GM18868 (cell line): Measurements from ENCODE around the gene E2F4.

Experiments
- ATAC-seq: cut with Tn5 transposase; IDR thresholded peaks from one replicate; pipeline ENCODE4 v1.9.1; 2021; ENCODE audit warnings: mild to moderate bottlenecking, moderate library complexity; ENCODE audit not compliant: unreplicated experiment

The E2F4 gene

GRCh38 chr16:67191995-67192681 is at the start of gene E2F4:
TSS of gene E2F4 (plus strand) at chr16:67192155. CDS start at chr16:67192228, 73 bp downstream.
- peak; percentile 94 for ATAC-seq

GRCh38 chr16:67142342-67142741 is 49.6 kb upstream of the E2F4 start:
- ATAC-seq: no peak

DNA sequence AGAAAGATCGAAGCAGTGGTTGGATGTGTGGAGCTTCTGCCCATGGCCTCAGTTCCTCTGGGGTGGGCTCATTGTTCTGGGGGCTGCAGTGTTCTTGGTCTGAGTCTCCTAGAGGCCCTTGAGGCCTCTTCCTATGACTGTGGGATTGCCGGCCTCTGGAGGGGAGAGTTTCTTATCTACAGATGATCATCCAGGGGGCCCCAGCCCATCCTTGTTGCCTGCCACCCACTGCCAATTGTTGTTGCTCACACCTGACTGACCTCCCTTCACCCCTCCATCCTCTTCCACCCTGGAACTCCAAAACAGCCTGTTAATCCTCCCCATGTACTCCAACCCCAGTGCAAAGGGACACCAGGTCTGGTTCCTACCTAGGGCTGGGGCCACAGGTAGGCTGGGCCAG is 47.0 kb upstream of the E2F4 start:
- ATAC-seq: no peak

- ATAC-seq: no peak
Measured at GRCh38 chr16:67145746-67146145, 46.2 kb upstream of the E2F4 start.

DNA sequence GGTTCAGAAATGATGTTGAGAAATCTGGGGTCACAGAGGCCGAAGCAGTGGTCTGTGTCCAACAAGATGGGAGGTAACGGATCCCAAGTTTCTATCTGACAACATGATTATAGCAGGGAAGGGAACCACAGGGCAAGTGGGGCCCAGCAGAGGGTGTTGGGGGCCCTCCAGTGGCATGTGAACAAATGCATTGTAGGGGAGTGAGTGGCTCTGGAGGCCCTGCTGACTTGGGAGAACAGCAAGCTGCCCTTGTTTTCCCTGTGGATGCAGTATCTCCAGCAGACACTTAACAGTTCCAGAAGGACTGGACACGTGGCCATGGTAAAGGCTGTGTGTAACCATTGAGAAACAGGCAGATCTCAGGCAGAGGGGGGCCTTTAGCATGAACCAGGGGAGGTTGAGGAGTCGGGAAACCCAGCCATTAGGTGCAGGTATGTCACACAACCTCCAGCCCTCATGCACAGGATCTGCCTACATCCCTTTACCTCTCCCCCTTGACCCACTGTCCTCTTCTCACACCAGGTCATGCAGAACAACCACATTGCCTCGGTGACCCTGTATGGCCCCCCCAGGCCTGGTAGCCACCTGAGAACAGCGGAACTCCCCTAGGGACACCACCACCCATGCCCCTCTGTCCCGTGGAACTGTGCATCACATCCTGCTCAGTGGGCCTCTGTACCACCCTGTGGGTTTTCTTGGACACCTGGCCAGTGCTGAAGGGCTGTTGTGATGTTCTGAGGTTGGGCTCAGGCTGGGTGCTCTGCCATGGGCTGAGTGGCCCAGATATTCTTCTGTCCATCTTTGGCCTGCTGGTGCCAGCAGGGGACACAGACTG is 45.2 kb upstream of the E2F4 start:
- no peak for ATAC-seq

- ATAC-seq: no peak
Measured at GRCh38 chr16:67147437-67148140, 44.4 kb upstream of the E2F4 start.

GRCh38 chr16:67148221-67148620 is 43.7 kb upstream of the E2F4 start:
- no peak for ATAC-seq

GRCh38 chr16:67148656-67149275 is 43.2 kb upstream of the E2F4 start:
- ATAC-seq: no peak

DNA sequence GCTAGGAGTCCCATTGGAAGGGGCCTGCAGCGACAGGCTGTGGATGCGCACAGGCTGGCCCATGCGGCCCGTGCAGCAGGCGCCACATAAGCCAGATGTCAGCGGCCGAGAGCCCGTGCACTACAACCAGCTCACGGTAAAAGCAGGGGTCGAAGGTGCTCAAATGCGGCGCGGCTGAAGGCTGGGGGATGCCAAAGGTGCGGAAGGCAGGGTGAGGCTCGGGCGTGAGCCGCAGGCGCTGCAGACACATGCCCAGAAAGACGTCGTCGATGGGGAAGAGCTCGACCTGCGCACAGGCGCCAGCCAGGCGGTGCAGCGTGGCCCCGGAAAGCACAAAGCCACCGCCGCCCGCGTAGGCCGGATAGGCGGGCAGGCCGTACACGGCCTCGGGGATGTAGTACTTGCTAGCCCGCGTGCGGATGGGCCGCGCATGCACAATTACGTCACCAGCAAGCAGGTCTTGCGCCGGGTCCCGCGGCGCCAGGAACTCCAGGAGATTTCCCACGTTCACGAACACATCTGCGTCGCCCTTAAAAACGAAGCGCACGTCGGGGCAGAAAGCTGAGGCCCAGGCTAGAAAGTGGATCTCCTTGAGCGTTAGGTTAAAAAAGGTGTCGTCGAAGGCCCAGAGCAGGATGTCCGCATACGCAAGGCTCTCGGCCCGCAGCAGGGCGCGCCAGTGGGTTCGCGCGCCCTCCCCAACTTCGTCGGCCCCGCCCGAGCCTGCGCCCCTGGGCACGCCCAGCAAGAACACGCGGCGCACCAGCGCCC is 42.5 kb upstream of the E2F4 start:
- ATAC-seq: no peak

DNA sequence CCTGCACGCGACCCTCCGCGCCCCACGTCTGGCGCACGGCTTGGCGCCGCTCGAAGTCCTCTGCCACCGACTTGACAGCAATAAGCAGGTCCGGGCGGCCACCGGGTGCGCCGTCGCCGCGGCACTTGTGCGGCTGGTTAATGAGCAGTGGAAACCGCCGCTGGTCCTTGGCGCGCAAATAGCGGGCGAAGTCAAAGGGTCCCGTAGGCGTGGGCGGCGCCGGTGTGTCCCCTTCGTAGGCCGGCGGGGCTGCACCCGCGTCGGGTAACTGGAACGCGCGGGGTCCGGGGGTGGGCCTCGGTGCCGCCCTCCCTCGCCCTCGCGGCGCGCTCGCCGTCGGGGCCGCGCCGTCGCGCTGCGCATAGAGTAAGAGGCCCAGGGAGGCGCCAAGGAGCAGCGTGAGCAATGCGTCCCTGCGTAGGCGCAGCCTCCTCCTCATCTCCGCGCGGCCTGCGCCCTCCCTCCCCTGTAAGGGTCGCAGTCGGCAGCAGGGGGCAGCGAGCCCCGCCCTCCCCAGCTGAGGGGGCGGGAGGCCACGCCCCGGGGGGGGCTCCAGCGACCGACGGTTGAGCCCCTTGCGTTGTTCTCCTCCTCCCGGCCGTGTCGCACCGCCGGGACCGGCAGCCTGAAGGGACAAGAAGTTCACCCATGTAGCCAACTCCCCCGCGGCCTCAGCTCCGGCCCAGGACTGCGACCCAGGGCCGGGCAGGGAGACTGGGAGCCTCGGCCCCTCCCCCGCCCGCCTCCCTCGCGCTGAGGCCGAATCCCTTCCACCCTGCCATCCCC is 41.7 kb upstream of the E2F4 start:
- peak; percentile 35 for ATAC-seq

GRCh38 chr16:67150833-67151396 is 41.0 kb upstream of the E2F4 start, which contains the start of gene B3GNT9:
TSS of gene B3GNT9 (minus strand) at chr16:67150998. CDS start at chr16:67150485, 513 bp downstream.
- ATAC-seq: peak; percentile 68

DNA sequence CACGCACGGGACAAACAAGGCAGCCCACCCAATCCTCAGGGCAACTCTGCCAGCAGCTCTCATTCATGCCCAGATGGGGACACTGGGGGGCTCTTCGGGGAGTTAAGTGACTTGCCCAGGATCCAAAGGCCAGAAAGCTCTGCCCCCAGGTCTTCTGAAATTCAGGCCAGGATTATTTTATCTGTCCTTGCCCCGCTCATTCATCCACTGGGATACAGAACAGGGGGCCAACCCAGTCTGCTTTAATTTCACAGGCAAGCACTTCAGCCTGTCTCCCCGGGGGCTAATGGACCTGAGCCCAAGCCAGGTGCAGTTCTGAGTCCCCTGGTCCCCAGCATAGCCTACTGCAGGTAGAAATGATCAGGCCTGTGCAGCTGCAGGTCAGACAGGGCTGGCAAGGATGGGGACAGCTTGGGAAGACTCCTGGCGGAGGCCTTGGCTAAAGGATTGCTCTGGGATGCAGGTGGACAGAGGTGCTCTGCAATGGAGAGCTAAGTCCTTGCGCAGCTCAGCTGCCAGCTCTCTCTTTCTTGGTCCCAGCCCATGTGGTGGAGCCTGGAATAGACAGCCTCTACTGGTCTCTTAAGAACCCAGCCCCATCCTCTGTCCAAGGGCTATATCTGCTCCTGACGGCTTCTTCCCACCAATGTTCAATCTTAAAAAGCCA is 40.4 kb upstream of the E2F4 start:
- no peak for ATAC-seq

- ATAC-seq: no peak
Measured at GRCh38 chr16:67154578-67155294, 37.2 kb upstream of the E2F4 start.

DNA sequence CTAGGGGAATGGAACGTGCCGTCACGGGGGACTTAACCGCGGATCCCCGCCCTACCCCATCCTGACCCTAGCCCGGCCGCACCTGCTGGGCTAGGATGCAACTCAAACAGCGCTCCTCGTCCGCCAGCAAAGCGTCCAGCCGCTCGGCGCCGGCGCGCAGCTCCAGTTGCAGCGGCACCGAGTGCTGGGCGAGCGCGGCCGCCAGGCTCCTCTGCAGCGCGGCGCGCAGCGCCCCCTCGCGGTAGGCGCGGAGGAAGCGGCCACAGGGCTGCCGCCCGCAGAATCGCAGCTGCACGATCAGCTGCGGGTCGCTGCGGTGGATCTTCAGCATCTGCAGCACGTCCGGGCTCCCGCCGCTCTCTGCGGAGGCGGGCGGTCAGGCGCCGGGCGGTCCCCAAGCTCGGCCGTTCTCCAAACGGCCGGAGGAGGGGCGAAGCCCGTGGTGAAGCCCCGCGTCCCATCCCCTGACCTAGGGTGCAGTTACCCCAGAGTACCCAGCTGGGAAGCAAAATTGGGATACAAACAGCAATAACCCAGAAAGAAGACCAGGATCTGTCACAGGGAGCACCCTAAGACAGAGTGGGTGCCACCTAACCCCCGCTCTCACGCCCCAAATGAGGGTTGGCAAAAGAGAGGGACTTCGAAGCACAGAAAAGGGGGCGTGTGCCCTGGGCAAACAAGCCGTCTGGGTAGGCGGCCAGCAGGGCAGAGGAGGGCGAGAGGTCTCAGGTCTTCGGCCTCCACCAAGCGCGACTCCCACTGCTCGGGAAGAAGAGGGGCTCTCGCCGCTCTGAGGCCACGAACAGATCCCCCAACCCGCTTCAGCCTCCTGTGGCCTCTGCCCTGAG is 36.4 kb upstream of the E2F4 start:
- no peak for ATAC-seq

- no peak for ATAC-seq
Measured at GRCh38 chr16:67156143-67156844, 35.7 kb upstream of the E2F4 start.

- no peak for ATAC-seq
Measured at GRCh38 chr16:67157106-67157748, 34.7 kb upstream of the E2F4 start.
